ENCODE data around the gene ZNF562. TPM values are rescaled to one million over a fixed set of nuclear protein-coding genes. Genes with fewer than 3 reads are reported as not detected.
"Not testable (repeated sequence)": the region's sequence is repeated elsewhere in the genome, so short reads cannot be mapped to it uniquely, and the experiment has no call there.

ZNF562 gene
- total and polyA plus RNA-seq, 5 donors = 7.5 to 29.5 (median 25.6) TPM

DNA sequence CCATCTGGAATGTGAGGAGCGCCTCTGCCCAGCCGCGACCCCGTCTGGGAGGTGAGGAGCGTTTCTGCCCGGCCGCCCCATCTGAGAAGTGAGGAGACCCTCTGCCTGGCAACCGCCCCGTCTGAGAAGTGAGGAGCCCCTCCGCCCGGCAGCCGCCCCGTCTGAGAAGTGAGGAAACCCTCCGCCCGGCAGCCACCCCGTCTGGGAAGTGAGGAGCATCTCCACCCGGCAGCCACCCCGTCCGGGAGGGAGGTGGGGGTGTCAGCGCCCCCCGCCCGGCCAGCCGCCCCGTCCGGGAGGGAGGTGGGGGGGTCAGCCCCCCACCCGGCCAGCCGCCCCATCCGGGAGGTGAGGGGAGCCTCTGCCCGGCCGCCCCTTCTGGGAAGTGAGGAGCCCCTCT lies 5.1 kb upstream of the ZNF562 start:
- H3K4me1 ChIP-seq (ENCODE audit: control insufficient read depth, insufficient read depth, low read length); ATAC-seq; H3K4me3 ChIP-seq (ENCODE audit: low read length); H3K27ac ChIP-seq (ENCODE audit: low read length); H3K9me3 ChIP-seq (ENCODE audit: control insufficient read depth, low read length); H3K27me3 ChIP-seq (ENCODE audit: control insufficient read depth, insufficient read depth): not testable (repeated sequence)
- WGBS = 97% methylated on average over 30 of the region's 30 CpGs
- intact Hi-C loops (cut with DNase I) = loop anchor here in 2 of 4 donors (5.0 to 10.0 kb wide), 2 partner anchors 87 to 105 kb away; partner anchors contain the start of gene ZNF846 (in 1 of the 2)
- DNase-seq = peak in 1 of 3 donors; percentile 55

DNA sequence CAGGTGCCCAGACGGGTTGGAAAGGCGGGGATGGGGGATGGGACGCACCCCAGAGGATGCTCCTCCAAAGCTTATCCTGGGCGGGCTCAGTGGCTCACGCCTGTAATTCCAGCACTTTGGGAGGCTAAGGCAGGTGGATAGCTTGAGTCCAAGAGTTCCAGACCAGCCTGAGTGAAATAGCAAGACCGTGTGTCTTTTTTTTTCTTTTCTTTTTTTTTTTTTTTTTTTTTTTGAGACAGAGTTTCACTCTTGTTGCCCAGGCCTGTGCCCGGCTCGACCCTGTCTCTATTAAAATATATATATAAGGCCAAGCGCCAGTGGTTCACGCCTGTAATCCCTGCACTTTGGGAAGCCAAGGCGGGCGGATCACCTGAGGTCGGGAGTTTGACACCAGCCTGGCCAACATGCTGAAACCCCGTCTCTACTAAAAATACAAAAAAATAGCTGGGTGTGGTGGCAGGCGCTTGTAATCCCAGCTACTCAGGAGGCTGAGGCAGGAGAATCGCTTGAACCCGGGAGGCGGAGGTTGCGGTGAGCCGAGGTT lies 530 bp upstream of the ZNF562 start:
- H3K27me3 ChIP-seq (ENCODE audit: control insufficient read depth, insufficient read depth); H3K9me3 ChIP-seq (ENCODE audit: control insufficient read depth, low read length); H3K4me1 ChIP-seq (ENCODE audit: control insufficient read depth, insufficient read depth, low read length); ATAC-seq: not testable (repeated sequence)
- peak overlapping the region; percentile 89 for H3K4me3 ChIP-seq (ENCODE audit: low read length)
- 60% methylated on average over 20 of the region's 20 CpGs for WGBS
- H3K27ac ChIP-seq (ENCODE audit: low read length) = peak overlapping the region; percentile 96
- DNase-seq = peak in 2 of 3 donors; percentile 31 to 55
- intact Hi-C loops (cut with DNase I) = loop anchor here in 2 of 4 donors (5.0 to 10.0 kb wide), 2 partner anchors 92 to 109 kb away; partner anchors contain the start of gene ZNF846 (in 1 of the 2)

DNA sequence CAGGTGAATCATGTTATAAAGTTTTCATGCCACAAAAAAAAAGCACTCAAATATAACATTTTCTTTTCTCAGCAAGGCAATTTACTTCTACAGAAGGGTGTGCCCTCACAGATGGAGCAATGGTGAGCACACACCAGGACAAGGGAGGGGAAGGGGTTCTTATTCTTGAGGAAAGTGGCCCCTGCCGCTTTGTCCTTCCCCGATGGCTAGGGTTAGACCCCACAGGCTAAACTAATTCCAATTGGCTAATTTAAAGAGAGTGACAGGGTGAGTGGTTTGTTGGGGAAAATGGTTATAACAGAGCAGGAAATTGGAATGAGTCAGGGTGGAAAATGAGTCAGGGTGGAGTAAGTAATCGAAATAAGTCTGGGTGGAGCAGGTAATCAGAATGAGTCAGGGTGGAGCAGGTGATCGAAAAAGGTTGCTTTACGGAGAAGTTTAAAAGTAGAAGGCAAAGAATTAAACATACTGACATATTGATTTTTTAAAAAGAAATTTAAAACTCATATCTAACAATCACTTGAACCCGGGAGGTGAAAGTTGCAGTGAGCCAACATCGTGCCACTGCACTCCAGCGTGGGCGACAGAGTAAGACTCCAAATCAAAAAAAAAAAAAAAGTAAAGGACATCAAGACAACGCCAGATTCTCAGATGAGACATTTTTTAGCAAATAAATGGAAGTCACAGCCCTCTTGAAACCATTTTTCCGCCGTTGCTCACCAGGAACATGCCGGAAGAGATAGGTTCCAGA lies 813 bp downstream of the ZNF562 start:
- no peaks in the 10 kb centered on the region for H3K27me3 ChIP-seq (ENCODE audit: control insufficient read depth, insufficient read depth)
- H3K4me1 ChIP-seq (ENCODE audit: control insufficient read depth, insufficient read depth, low read length) = no peaks in the 10 kb centered on the region
- ATAC-seq = peak in 1 of 2 donors; percentile 45
- WGBS = 36% methylated on average over 13 of the region's 13 CpGs
- H3K9me3 ChIP-seq (ENCODE audit: control insufficient read depth, low read length) = no peaks in the 10 kb centered on the region
- no peak for DNase-seq
- intact Hi-C loops (cut with DNase I) = loop anchor here in 1 of 4 donors (10.0 kb wide), 1 partner anchor 111 kb away; no protein-coding TSS in a partner anchor
- H3K27ac ChIP-seq (ENCODE audit: low read length) = peak overlapping the region; percentile 96
- peak overlapping the region; percentile 89 for H3K4me3 ChIP-seq (ENCODE audit: low read length)

DNA sequence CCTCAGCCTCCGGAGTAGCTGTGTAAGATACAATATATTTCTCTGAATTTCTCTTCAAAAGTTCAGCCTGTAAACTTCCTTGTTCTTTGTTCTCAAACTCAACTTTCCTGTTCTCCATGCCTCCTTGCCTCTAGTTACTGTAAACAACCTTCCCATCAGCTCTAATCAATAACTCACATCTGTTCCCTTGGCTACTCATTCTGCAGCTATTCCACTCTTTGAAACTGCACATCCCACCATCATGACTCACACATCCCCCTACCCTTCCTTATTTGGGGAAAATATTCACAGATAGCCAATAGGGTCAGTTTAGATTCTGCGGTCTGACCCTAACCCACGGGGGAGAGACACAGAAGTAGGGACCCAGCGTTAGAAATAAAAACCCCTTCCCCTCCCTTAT lies 2.0 kb downstream of the ZNF562 start:
- Histone ChIP-seq H3K9me3 (ENCODE audit: control insufficient read depth, low read length) (peaks cover 1% of the 10 kb centered on the region), H3K4me1 (ENCODE audit: control insufficient read depth, insufficient read depth, low read length) (no peaks in the 10 kb centered on the region), H3K27ac (ENCODE audit: low read length) (no peak overlapping the region), H3K27me3 (ENCODE audit: control insufficient read depth, insufficient read depth) (no peaks in the 10 kb centered on the region), H3K4me3 (ENCODE audit: low read length) (no peak overlapping the region)
- DNase-seq (no peak), ATAC-seq (no peak)
- WGBS = 98% methylated on average over 4 of the region's 4 CpGs
- intact Hi-C loops (cut with DNase I) = loop anchor here in 1 of 4 donors (10.0 kb wide), 1 partner anchor 112 kb away; no protein-coding TSS in a partner anchor

DNA sequence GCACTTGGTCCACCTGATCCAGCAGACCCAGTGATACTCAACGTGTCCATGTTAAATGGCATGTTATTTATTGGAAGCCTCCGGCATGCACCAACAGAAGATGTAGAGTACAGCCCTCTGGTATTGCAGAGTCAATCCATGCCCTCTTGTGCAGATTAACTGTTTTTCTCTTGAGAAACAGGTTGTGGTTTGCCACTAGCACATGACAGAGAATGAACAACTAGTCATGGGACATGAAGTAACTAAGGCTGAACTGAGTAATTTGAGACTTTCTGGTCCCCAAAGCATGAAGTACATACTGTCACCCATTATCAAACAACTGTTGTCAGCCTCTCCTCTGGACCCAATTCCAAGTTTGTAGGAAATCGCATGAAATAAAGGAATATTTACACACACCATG lies 3.2 kb downstream of the ZNF562 start:
- intact Hi-C loops (cut with DNase I) = loop anchor here in 1 of 4 donors (10.0 kb wide), 1 partner anchor 113 kb away; no protein-coding TSS in a partner anchor
- Histone ChIP-seq H3K27ac (ENCODE audit: low read length) (no peak overlapping the region), H3K9me3 (ENCODE audit: control insufficient read depth, low read length) (peaks cover 1% of the 10 kb centered on the region), H3K4me3 (ENCODE audit: low read length) (no peak overlapping the region), H3K27me3 (ENCODE audit: control insufficient read depth, insufficient read depth) (no peaks in the 10 kb centered on the region), H3K4me1 (ENCODE audit: control insufficient read depth, insufficient read depth, low read length) (no peaks in the 10 kb centered on the region)
- DNase-seq = no peak
- ATAC-seq = no peak
- WGBS = 95% methylated on average over 3 of the region's 3 CpGs

DNA sequence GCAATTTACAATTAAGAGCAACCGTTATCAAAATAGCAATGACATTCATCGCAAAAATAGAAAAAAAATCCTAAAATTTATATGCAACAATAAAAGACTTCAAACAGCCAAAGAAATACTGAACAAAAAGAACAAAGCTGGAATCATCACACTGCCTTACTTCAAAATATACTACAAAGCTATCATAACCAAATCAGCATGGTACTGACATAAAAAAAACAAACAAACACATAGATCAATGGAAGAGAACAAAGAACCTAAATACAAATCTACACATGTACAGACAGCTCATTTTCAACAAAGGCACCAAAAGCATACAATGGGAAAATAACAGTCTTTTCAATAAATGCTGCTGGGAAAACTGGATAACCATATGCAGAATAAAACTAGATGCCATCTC lies 6.4 kb downstream of the ZNF562 start:
- no peak for ATAC-seq
- Histone ChIP-seq H3K4me1 (ENCODE audit: control insufficient read depth, insufficient read depth, low read length) (peaks cover 2% of the 10 kb centered on the region), H3K27ac (ENCODE audit: low read length) (no peak overlapping the region), H3K27me3 (ENCODE audit: control insufficient read depth, insufficient read depth) (no peaks in the 10 kb centered on the region), H3K9me3 (ENCODE audit: control insufficient read depth, low read length) (peaks cover 1% of the 10 kb centered on the region), H3K4me3 (ENCODE audit: low read length) (no peak overlapping the region)
- no peak for DNase-seq
- 98% methylated on average over 2 of the region's 2 CpGs for WGBS
- intact Hi-C loops (cut with DNase I) = no loop called here

DNA sequence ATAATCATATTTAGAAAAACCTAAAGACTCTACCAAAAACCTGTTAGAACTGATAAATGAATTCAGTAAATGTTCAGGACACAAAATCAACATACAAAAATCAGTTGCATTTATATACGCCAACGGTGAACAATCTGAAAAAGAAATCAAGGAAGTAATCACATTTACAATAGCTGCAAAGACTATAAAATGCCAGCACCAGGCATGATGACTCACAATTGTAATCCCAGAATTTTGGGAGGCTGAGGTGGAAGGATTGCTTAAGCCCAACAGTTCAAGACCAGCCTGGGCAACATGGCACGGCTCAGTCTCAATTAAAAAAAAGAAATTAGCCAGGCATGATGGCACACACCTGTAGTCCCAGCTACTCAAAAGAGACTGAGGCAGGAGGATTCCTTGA lies 7.0 kb downstream of the ZNF562 start:
- intact Hi-C loops (cut with DNase I) = no loop called here
- Histone ChIP-seq H3K4me1 (ENCODE audit: control insufficient read depth, insufficient read depth, low read length) (peaks cover 2% of the 10 kb centered on the region), H3K9me3 (ENCODE audit: control insufficient read depth, low read length) (peaks cover 1% of the 10 kb centered on the region), H3K4me3 (ENCODE audit: low read length) (no peak overlapping the region), H3K27me3 (ENCODE audit: control insufficient read depth, insufficient read depth) (no peaks in the 10 kb centered on the region), H3K27ac (ENCODE audit: low read length) (no peak overlapping the region)
- DNase-seq (no peak), ATAC-seq (no peak)
- 87% methylated on average over 3 of the region's 3 CpGs for WGBS

DNA sequence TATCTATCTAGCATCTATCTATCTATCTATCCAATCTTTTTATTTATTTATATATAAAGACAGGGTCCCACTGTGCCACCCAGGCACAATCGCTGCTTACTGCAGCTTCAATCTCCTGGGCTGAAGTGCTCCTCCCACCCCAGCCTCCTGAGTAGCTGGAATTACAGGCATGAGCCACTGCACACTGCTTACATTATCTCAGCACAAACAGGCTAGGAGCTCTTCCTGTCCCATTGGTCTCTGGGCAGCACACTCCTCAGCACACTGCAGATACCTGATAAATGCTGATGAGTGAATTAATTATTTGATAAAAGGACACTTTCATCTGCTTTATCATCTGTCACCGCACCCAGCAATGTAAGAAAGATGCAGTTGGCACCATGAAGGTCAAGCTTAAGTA lies 16.1 kb downstream of the ZNF562 start:
- Histone ChIP-seq H3K4me1 (ENCODE audit: control insufficient read depth, insufficient read depth, low read length) (no peaks in the 10 kb centered on the region), H3K27me3 (ENCODE audit: control insufficient read depth, insufficient read depth) (no peaks in the 10 kb centered on the region), H3K4me3 (ENCODE audit: low read length) (no peak overlapping the region), H3K27ac (ENCODE audit: low read length) (no peak overlapping the region), H3K9me3 (ENCODE audit: control insufficient read depth, low read length) (no peaks in the 10 kb centered on the region)
- WGBS = 64% methylated on average over 2 of the region's 2 CpGs
- no peak for ATAC-seq
- DNase-seq = no peak
- intact Hi-C loops (cut with DNase I) = no loop called here

DNA sequence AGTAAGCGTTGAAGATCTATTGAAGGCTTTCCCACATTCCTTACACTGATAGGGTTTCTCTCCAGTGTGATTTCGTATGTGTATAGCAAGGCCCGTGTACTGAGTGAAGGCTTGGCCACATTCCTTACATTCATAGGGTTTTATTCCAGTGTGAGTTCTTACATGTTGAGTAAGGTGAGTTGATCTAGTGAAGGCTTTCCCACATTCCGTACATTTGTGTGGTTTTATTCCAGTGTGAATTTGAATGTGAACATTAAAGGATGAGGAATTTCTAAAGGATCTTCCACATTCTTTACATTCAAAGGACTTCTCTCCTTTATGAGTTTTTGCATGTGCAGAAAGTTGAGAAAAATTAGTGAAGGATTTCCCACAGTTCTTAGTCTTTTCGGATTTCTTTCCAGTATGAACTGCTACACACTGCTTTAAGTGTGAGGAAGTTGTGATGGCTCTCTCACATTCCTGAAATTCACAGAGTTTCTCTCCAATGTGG lies 21.8 kb downstream of the ZNF562 start:
- intact Hi-C loops (cut with DNase I); H3K4me3 ChIP-seq (ENCODE audit: low read length); H3K27ac ChIP-seq (ENCODE audit: low read length); H3K9me3 ChIP-seq (ENCODE audit: control insufficient read depth, low read length); H3K4me1 ChIP-seq (ENCODE audit: control insufficient read depth, insufficient read depth, low read length); DNase-seq; H3K27me3 ChIP-seq (ENCODE audit: control insufficient read depth, insufficient read depth); ATAC-seq: not testable (repeated sequence)
- 94% methylated on average over 5 of the region's 5 CpGs for WGBS

DNA sequence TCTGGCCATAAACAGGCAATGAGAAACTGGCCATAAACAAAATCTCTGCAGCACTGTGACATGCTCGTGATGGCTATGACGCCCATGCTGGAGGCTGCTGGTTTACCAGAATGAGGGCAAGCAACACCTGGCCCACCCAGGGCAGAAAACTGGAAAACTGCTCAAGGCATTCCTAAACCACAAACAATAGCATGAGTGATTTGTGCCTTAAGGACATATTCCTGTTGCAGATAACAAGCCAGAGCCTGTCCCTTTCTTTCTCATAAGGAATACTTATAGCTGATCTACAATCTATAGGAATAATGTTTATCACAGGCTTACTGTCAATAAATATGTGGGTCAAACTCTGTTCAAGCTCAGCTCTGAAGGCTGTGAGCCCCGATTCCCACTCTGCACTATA lies 23.4 kb downstream of the ZNF562 start:
- H3K4me3 ChIP-seq (ENCODE audit: low read length); H3K9me3 ChIP-seq (ENCODE audit: control insufficient read depth, low read length); ATAC-seq; H3K27ac ChIP-seq (ENCODE audit: low read length); H3K4me1 ChIP-seq (ENCODE audit: control insufficient read depth, insufficient read depth, low read length); DNase-seq; H3K27me3 ChIP-seq (ENCODE audit: control insufficient read depth, insufficient read depth); intact Hi-C loops (cut with DNase I): not testable (repeated sequence)
- 97% methylated on average over 3 of the region's 3 CpGs for WGBS

DNA sequence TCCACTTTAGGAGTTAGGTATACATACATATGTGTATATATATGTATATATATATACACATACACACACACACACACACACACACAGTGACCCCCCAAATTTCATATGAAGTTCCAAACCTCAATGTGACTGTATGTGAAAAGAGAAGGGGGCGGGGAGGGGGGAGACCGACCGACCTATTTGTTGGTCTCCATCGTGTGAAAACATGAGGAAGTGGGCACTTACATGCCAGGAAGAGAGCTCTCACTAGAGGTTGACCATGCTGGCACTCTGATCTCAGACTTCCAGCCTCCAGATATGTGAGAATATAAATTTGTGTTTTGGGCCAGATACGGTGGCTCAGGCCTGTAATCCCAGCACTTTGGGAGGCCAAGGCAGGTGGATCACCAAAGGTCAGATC lies 24.6 kb downstream of the ZNF562 start:
- H3K27ac ChIP-seq (ENCODE audit: low read length) = no peak overlapping the region
- intact Hi-C loops (cut with DNase I) = no loop called here
- no peak overlapping the region for H3K4me3 ChIP-seq (ENCODE audit: low read length)
- H3K4me1 ChIP-seq (ENCODE audit: control insufficient read depth, insufficient read depth, low read length) = no peaks in the 10 kb centered on the region
- 91% methylated on average over 5 of the region's 5 CpGs for WGBS
- no peak for ATAC-seq
- peaks cover 4% of the 10 kb centered on the region for H3K9me3 ChIP-seq (ENCODE audit: control insufficient read depth, low read length)
- no peaks in the 10 kb centered on the region for H3K27me3 ChIP-seq (ENCODE audit: control insufficient read depth, insufficient read depth)
- DNase-seq = no peak

All from right cardiac atrium (tissue), 5 donors.